ENCODE results near the gene MAPKAPK2. TPM values are rescaled to one million over a fixed set of nuclear protein-coding genes. Genes with fewer than 3 reads are reported as not detected.

MAPKAPK2 gene
- polyA plus RNA-seq, 1 donor (not counting 4 experiments of a cell fraction or from before 2014, with no cell fraction given): 41.5 TPM

DNA sequence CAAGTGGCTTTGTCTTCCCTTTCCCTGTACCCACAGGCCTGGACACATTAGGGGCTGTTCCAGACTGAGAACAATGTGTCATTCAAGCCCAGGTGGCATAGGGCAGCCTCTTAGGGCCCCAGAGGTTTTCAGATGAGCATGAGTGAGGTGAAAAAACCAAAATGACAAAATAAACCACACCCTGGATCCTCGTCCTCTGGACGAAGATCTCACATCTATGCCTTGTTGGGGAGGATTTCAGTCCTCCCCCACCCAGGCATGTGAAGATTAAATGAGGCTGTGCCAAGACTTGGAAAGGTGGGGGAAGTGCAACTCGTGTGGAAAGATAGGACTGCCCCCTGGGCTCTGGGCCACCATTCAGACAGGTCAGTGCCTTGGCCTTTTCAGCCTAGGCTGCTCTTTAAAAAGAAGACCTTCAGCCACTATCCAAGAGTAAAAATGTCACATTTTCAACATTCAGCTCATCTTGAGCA, 53.1 kb downstream of the MAPKAPK2 start:
- FAIRE-seq (no peak), DNase-seq (ENCODE audit: low read depth, low spot score) (no peak)
- no peak overlapping the region for H3K27ac ChIP-seq (ENCODE audit: control insufficient read depth, insufficient read depth, low read length)
- H3K4me3 ChIP-seq (ENCODE audit: control insufficient read depth in 2 of 3, extremely low read depth in 1 of 3, insufficient read depth in 2 of 3, low read depth in 1 of 3, low read length in 3 of 3): no peak overlapping the region
- H3K4me1 ChIP-seq (ENCODE audit: control insufficient read depth, extremely low read depth, insufficient read depth, low read length): peaks cover 8% of the 10 kb centered on the region
- H3K79me2 ChIP-seq (ENCODE audit: control insufficient read depth, insufficient read depth, low read length): no peaks in the 10 kb centered on the region
- H3K9me1 ChIP-seq (ENCODE audit: control insufficient read depth, extremely low read depth, insufficient read depth, low read length): no peaks in the 10 kb centered on the region
- H3K36me3 ChIP-seq (ENCODE audit: control insufficient read depth in 2 of 2, extremely low read depth in 1 of 2, insufficient read depth in 2 of 2, low read length in 2 of 2): peaks cover 13 to 15% of the 10 kb centered on the region in 2 experiments
- H3K9me3 ChIP-seq (ENCODE audit: control insufficient read depth, low read depth, low read length): no peaks in the 10 kb centered on the region
- H3K4me2 ChIP-seq (ENCODE audit: control insufficient read depth, extremely low read depth, insufficient read depth, low read depth, low read length): no peak overlapping the region
- H2AFZ ChIP-seq (ENCODE audit: control insufficient read depth, low read length): no peak overlapping the region
- TF ChIP-seq, protein P1, sequence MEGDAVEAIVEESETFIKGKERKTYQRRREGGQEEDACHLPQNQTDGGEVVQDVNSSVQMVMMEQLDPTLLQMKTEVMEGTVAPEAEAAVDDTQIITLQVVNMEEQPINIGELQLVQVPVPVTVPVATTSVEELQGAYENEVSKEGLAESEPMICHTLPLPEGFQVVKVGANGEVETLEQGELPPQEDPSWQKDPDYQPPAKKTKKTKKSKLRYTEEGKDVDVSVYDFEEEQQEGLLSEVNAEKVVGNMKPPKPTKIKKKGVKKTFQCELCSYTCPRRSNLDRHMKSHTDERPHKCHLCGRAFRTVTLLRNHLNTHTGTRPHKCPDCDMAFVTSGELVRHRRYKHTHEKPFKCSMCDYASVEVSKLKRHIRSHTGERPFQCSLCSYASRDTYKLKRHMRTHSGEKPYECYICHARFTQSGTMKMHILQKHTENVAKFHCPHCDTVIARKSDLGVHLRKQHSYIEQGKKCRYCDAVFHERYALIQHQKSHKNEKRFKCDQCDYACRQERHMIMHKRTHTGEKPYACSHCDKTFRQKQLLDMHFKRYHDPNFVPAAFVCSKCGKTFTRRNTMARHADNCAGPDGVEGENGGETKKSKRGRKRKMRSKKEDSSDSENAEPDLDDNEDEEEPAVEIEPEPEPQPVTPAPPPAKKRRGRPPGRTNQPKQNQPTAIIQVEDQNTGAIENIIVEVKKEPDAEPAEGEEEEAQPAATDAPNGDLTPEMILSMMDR (optimal IDR thresholded peaks at IDR 0.05 in 1 of 3, IDR thresholded peaks at IDR 0.05 in 1 of 3, conservative IDR thresholded peaks at IDR 0.05 in 1 of 3; ENCODE audit: extremely low read depth in 1 of 3, insufficient read depth in 2 of 3, low read length in 3 of 3): no peak
- TF ChIP-seq EZH2 (IDR thresholded peaks at IDR 0.05; ENCODE audit: low read length): no peak
- H3K9ac ChIP-seq (ENCODE audit: control insufficient read depth, extremely low read depth, insufficient read depth, low read length): no peak overlapping the region
- H4K20me1 ChIP-seq (ENCODE audit: control insufficient read depth, extremely low read depth, insufficient read depth, low read length): no peaks in the 10 kb centered on the region
- H3K27me3 ChIP-seq (ENCODE audit: control insufficient read depth, extremely low read depth, insufficient read depth, low read length): no peaks in the 10 kb centered on the region
- dilution Hi-C loops (cut with MboI; ENCODE audit: extremely low pct_ligation_motif_present, low sequenced_read_pairs): no loop called here

DNA sequence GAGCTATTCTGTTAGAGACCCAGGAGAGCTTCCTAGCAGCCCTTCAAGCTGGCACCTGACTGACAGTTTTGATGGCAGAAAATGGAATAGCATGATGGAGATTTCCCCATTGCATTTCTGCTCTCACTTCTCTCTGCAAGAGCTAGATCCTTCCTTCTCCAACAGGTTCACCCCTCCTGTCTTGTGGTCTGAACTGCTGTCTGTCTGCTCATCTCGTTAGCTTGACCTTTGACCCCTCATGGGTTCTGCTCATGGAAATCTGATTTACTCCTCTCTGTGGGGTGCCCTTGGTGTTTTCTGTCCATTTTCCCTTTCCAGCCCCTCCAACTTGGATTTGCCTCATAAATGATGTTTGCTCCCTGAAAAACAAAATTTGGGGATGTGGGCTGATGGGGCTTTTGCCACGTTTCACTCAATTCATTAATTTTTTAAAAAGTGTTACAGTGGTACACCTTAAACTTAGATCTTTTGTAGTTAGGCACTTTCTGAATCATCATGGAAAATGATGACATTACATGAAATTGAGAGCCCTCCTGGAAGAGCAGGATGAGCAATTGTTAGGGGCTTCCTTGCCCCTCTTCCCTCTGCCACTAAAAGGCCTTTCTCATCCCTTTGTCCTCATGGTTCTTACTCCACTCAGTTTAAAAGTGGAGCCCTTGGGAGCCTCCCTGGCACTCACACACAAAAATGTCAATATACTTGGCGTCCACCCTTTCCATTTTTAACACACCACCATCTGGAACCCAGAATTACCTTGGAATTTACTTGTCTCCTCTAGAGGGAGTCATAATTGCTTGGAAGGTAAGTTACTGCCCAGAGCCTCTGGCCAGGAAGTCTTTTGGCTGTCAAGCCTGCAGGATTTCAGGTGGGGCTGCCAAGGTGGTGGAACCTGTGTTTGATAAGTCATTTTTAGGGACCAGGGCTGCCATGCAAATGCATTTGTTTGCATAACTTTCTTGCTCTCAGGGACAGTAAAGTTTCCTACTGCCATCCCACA, 54.0 kb downstream of the MAPKAPK2 start:
- no peak for FAIRE-seq
- H4K20me1 ChIP-seq (ENCODE audit: control insufficient read depth, extremely low read depth, insufficient read depth, low read length): no peaks in the 10 kb centered on the region
- DNase-seq (ENCODE audit: low read depth, low spot score): no peak
- dilution Hi-C loops (cut with MboI; ENCODE audit: extremely low pct_ligation_motif_present, low sequenced_read_pairs): no loop called here
- peaks cover 8% of the 10 kb centered on the region for H3K4me1 ChIP-seq (ENCODE audit: control insufficient read depth, extremely low read depth, insufficient read depth, low read length)
- H3K27me3 ChIP-seq (ENCODE audit: control insufficient read depth, extremely low read depth, insufficient read depth, low read length): no peaks in the 10 kb centered on the region
- no peak overlapping the region for H3K9ac ChIP-seq (ENCODE audit: control insufficient read depth, extremely low read depth, insufficient read depth, low read length)
- H2AFZ ChIP-seq (ENCODE audit: control insufficient read depth, low read length): no peak overlapping the region
- TF ChIP-seq EZH2 (IDR thresholded peaks at IDR 0.05; ENCODE audit: low read length): no peak
- TF ChIP-seq, protein P1 (optimal IDR thresholded peaks at IDR 0.05 in 1 of 3, IDR thresholded peaks at IDR 0.05 in 1 of 3, conservative IDR thresholded peaks at IDR 0.05 in 1 of 3; ENCODE audit: extremely low read depth in 1 of 3, insufficient read depth in 2 of 3, low read length in 3 of 3): peak; percentile 41 to 53 (median 43)
- no peaks in the 10 kb centered on the region for H3K79me2 ChIP-seq (ENCODE audit: control insufficient read depth, insufficient read depth, low read length)
- H3K9me3 ChIP-seq (ENCODE audit: control insufficient read depth, low read depth, low read length): no peaks in the 10 kb centered on the region
- no peak overlapping the region for H3K27ac ChIP-seq (ENCODE audit: control insufficient read depth, insufficient read depth, low read length)
- no peak overlapping the region for H3K4me2 ChIP-seq (ENCODE audit: control insufficient read depth, extremely low read depth, insufficient read depth, low read depth, low read length)
- H3K36me3 ChIP-seq (ENCODE audit: control insufficient read depth in 2 of 2, extremely low read depth in 1 of 2, insufficient read depth in 2 of 2, low read length in 2 of 2): peaks cover 13% of the 10 kb centered on the region in 2 experiments
- no peaks in the 10 kb centered on the region for H3K9me1 ChIP-seq (ENCODE audit: control insufficient read depth, extremely low read depth, insufficient read depth, low read length)
- no peak overlapping the region for H3K4me3 ChIP-seq (ENCODE audit: control insufficient read depth in 2 of 3, extremely low read depth in 1 of 3, insufficient read depth in 2 of 3, low read depth in 1 of 3, low read length in 3 of 3)
